Aorta (tissue), 5 donors: Measurements from ENCODE around the gene ORM2. TPM values are rescaled to one million over a fixed set of nuclear protein-coding genes. Genes with fewer than 3 reads are reported as not detected.
A peak's percentile ranks its signal among the peaks of the same experiment; 100 is the strongest.

Source experiments
- ATAC-seq: fragments of 200-7000 bp; cut with Tn5 transposase; one replicate; pipeline ENCODE4 v1.9.1; 2022; ENCODE audit warnings: moderate library complexity; ENCODE audit not compliant: low FRiP score
- DNase-seq, 2 donors: peaks; one replicate each; pipeline ENCODE4 v3.0.0-alpha.2; 2020
- H3K27ac ChIP-seq, 2 donors: one replicate each; pipeline ENCODE4 v1.5.1; 2013; ENCODE audit warnings: low read length in 2 of 2, mild to moderate bottlenecking in 2 of 2, moderate library complexity in 2 of 2, control low read depth in 1 of 2, inconsistent platforms in 1 of 2, low read depth in 1 of 2
- H3K27me3 ChIP-seq, 2 donors: one replicate each; pipeline ENCODE4 v1.6.1; 2013; ENCODE audit warnings: control low read depth in 1 of 2, low read length in 1 of 2, mild to moderate bottlenecking in 1 of 2, moderate library complexity in 1 of 2; ENCODE audit not compliant: insufficient read depth in 2 of 2, control insufficient read depth in 1 of 2
- H3K36me3 ChIP-seq, 2 donors: one replicate each; pipeline ENCODE4 v1.6.1; 2013; ENCODE audit warnings: control low read depth in 1 of 2, low read length in 1 of 2, mild to moderate bottlenecking in 1 of 2; ENCODE audit not compliant: insufficient read depth in 2 of 2, control insufficient read depth in 1 of 2
- H3K4me1 ChIP-seq, 2 donors: one replicate each; pipeline ENCODE4 v1.6.1; 2013; ENCODE audit warnings: low read length in 2 of 2, control low read depth in 1 of 2, mild to moderate bottlenecking in 1 of 2, moderate library complexity in 1 of 2; ENCODE audit not compliant: insufficient read depth in 2 of 2, control insufficient read depth in 1 of 2
- H3K4me3 ChIP-seq, 2 donors: one replicate each; pipeline ENCODE4 v1.5.1; 2013; ENCODE audit warnings: low read length in 2 of 2, control low read depth in 1 of 2, mild to moderate bottlenecking in 1 of 2
- H3K9me3 ChIP-seq: one replicate; pipeline ENCODE4 v1.6.1; 2013; ENCODE audit warnings: mild to moderate bottlenecking, low read length; ENCODE audit not compliant: control insufficient read depth
- WGBS, 2 donors: extraction: QIAGEN DNeasy Blood & Tissue Kit; methylation state at CpG; one replicate each; pipeline ENCODE4 v1.1.7; 2013; 5-methylcytosine and 5-hydroxymethylcytosine counted together
- intact Hi-C, 2 donors: fragments of 100-400 bp; cut with DNase I; formaldehyde crosslinking; loops; one replicate each; pipeline versions ENCODE4 v1.14.2 to v1.15.0; 2022
- polyA plus RNA-seq, 2 donors: library from polyadenylated mRNA; stranded (reverse); fragments of 200-250 nt; gene quantifications; one replicate each; pipeline ENCODE4 v1.2.3, GENCODE V29; 2013
- total RNA-seq, 2 donors: library from RNA; stranded (reverse); fragmentation: NEBNext Ultra II Directional; extraction: Animal tissue kit (Norgen Biotek cat#: 25700); gene quantifications; one replicate each; pipeline ENCODE4 v1.2.1, GENCODE V29; 2021
- donor health status: healthy with polysubstance abuse.
- donor health status: Bipolar disorder and iron deficiency.
- donor health status: DM: no; HTN: no; CAD: no.
- donor health status: DM: no; HTN: no; CAD: no.
- donor health status: DM: yes; HTN: yes; CAD: no.

ORM2 gene
- total and polyA plus RNA-seq, 4 donors: not detected

GRCh38 chr9:114285166-114285867 is 44.4 kb upstream of the ORM2 start:
- intact Hi-C loops: no loop called here
- no peaks in the 10 kb centered on the region for H3K36me3 ChIP-seq
- H3K27ac ChIP-seq: no peak overlapping the region
- H3K9me3 ChIP-seq: no peaks in the 10 kb centered on the region
- no peak overlapping the region for H3K4me3 ChIP-seq
- no peak for ATAC-seq
- WGBS, 2 donors: 22 to 27% methylated on average over 20 of the region's 20 CpGs
- DNase-seq: peak; percentile 81 to 88
- no peaks in the 10 kb centered on the region for H3K27me3 ChIP-seq
- H3K4me1 ChIP-seq: no peaks in the 10 kb centered on the region

GRCh38 chr9:114286146-114286679 is 43.5 kb upstream of the ORM2 start:
- H3K27ac ChIP-seq: no peak overlapping the region
- H3K9me3 ChIP-seq: no peaks in the 10 kb centered on the region
- no peak overlapping the region for H3K4me3 ChIP-seq
- no peaks in the 10 kb centered on the region for H3K27me3 ChIP-seq
- no peaks in the 10 kb centered on the region for H3K36me3 ChIP-seq
- no peaks in the 10 kb centered on the region for H3K4me1 ChIP-seq
- DNase-seq (peak in 1 of 2 donors; percentile 6), ATAC-seq (no peak)
- intact Hi-C loops: no loop called here
- 84 to 87% methylated on average over 10 of the region's 10 CpGs for WGBS, 2 donors

GRCh38 chr9:114287001-114287762 is 42.5 kb upstream of the ORM2 start:
- WGBS, 2 donors: 76 to 79% methylated on average over 16 of the region's 16 CpGs
- Histone ChIP-seq H3K4me3 (no peak overlapping the region), H3K9me3 (no peaks in the 10 kb centered on the region), H3K27ac (no peak overlapping the region), H3K4me1 (no peaks in the 10 kb centered on the region), H3K36me3 (no peaks in the 10 kb centered on the region), H3K27me3 (no peaks in the 10 kb centered on the region)
- ATAC-seq (no peak), DNase-seq (peak; percentile 29 to 54)
- intact Hi-C loops: no loop called here

- WGBS, 2 donors: 73 to 75% methylated on average over 15 of the region's 15 CpGs
- intact Hi-C loops: no loop called here
Observed at GRCh38 chr9:114287763-114288192, 41.9 kb upstream of the ORM2 start.

GRCh38 chr9:114288193-114289091 is 41.2 kb upstream of the ORM2 start:
- no peak for ATAC-seq
- no peak overlapping the region for H3K27ac ChIP-seq

More at GRCh38 chr9:114287763-114288192, 41.9 kb upstream of the ORM2 start:
- DNase-seq (peak; percentile 40 to 68), ATAC-seq (no peak)
- no peaks in the 10 kb centered on the region for H3K9me3 ChIP-seq
- no peaks in the 10 kb centered on the region for H3K4me1 ChIP-seq
- H3K36me3 ChIP-seq: peaks cover 0 to 1% of the 10 kb centered on the region in 2 donors
- no peak overlapping the region for H3K4me3 ChIP-seq
- no peaks in the 10 kb centered on the region for H3K27me3 ChIP-seq
- no peak overlapping the region for H3K27ac ChIP-seq

GRCh38 chr9:114289106-114289505 is 40.6 kb upstream of the ORM2 start:
- ATAC-seq (no peak), DNase-seq (peak; percentile 40 to 77)
- no peaks in the 10 kb centered on the region for H3K9me3 ChIP-seq
- H3K27me3 ChIP-seq: no peaks in the 10 kb centered on the region
- no peak overlapping the region for H3K27ac ChIP-seq
- no peak overlapping the region for H3K4me3 ChIP-seq
- H3K36me3 ChIP-seq: peaks cover 0 to 1% of the 10 kb centered on the region in 2 donors
- intact Hi-C loops: no loop called here
- H3K4me1 ChIP-seq: no peaks in the 10 kb centered on the region
- WGBS, 2 donors: 81 to 89% methylated on average over 12 to 13 of the region's 13 CpGs

More at GRCh38 chr9:114288193-114289091, 41.2 kb upstream of the ORM2 start:
- H3K27me3 ChIP-seq: no peaks in the 10 kb centered on the region
- H3K4me3 ChIP-seq: no peak overlapping the region
- H3K4me1 ChIP-seq: no peaks in the 10 kb centered on the region
- no peaks in the 10 kb centered on the region for H3K9me3 ChIP-seq
- H3K36me3 ChIP-seq: peaks cover 0 to 1% of the 10 kb centered on the region in 2 donors
- DNase-seq: peak; percentile 45 to 70
- intact Hi-C loops: no loop called here
- WGBS, 2 donors: 57 to 58% methylated on average over 23 of the region's 23 CpGs

- Histone ChIP-seq H3K27ac (no peak overlapping the region), H3K9me3 (no peaks in the 10 kb centered on the region), H3K27me3 (no peaks in the 10 kb centered on the region), H3K36me3 (peaks cover 0 to 1% of the 10 kb centered on the region in 2 donors), H3K4me3 (no peak overlapping the region), H3K4me1 (no peaks in the 10 kb centered on the region)
- 75 to 80% methylated on average over 13 of the region's 13 CpGs for WGBS, 2 donors
- intact Hi-C loops: loop anchor here (1.0 to 5.0 kb wide), 5 partner anchors 135 to 207 kb away; partner anchors contain the start of gene COL27A1 (in 1 of the 2)
- ATAC-seq: no peak
- DNase-seq: peak; percentile 41 to 68
Observed at GRCh38 chr9:114289571-114290481, 39.8 kb upstream of the ORM2 start.
